ENCODE results near the gene PPP1R9B.
A peak's percentile ranks its signal among the peaks of the same experiment; 100 is the strongest.

PPP1R9B gene

GRCh38 chr17:50155115-50155819 is 4.8 kb upstream of the PPP1R9B start:
- DNase-seq (ENCODE audit: low read depth, low spot score) = no peak

GRCh38 chr17:50154604-50155003 is 4.1 kb upstream of the PPP1R9B start:
- no peak for DNase-seq (ENCODE audit: low read depth, low spot score)

GRCh38 chr17:50153650-50154575 is 3.4 kb upstream of the PPP1R9B start:
- DNase-seq (ENCODE audit: low read depth, low spot score) = peak; percentile 61

- DNase-seq (ENCODE audit: low read depth, low spot score) = no peak
These were observed 2.3 kb upstream of the PPP1R9B start for GRCh38 chr17:50152736-50153135.

DNA sequence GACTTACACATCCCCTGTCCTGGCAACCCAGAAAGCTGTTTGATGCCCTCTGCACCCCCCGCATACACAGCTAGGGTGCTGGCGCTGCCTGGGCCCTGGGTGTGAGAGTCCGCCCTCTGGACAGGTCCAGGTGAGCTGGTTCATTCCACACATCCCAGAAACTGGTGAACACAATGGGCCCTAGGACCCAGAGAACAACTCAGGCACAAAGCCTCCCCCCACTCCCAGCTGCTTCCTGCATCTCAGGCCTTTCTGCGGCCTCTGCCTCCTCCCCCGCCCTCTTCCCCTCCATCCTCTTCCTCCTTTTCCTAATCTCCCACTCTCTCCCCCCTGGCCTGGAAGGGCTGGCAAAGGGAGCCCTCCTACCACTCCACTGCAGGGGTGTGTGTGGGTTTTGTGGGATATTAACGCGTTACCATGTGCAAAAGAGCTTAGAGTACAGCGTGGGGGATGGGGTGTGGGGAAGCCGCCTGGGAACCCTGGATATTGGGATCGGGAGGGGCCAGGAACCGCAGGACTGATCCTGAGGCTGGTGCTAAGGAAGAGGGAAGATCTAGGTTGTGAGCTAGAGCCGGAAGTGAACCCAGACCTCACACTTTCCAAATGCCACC is 1.6 kb upstream of the PPP1R9B start:
- DNase-seq (ENCODE audit: low read depth, low spot score) = peak; percentile 90

GRCh38 chr17:50151041-50151936 is 812 bp upstream of the PPP1R9B start:
- DNase-seq (ENCODE audit: low read depth, low spot score) = peak; percentile 97

DNA sequence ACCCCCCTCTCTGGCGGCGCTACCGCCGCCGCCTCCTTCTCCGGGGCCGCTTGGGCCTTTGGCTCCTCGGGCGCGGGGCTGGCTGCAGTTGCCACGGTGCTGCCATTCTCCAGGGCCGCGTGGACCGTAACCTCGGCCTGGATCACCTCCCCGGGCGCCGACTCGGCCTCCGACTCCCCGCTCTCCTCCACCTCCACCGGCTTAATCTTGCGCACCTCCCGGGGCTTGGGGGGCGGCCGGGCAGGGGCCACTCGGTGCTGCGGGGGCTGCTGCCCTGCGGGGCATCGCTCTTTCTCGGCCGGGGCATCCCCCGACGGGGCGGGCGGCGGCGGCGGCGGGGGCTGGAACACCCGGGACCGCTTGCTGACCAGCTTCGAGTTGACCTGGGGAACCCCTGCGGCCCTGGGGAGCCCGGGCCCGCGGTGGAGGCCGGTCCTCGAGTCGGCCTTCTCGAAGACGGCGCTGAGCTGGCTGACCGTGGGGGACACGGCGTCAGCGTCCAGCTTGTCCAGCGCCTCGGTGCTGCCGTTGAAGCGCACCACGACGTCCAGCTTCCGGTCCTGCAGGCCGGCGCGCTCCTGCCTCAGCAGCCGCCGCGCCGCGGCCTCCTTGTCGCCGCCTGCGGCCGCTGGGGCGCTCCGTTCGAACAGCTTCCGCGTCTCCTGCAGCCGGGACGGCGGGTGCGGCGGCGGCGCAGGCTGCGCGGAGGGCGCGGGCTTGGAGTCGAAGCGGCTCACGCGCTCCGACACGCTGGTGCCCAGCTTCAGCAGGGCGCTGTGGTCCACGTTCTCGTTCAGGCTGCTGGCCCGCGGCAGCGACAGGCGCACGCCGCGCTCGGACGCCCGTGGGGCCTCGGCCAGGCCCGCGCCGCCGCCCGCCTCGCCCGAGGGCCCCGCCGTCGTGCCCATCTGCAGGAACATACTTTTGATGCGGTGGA is 792 bp downstream of the PPP1R9B start:
- DNase-seq (ENCODE audit: low read depth, low spot score) = peak; percentile 80

DNA sequence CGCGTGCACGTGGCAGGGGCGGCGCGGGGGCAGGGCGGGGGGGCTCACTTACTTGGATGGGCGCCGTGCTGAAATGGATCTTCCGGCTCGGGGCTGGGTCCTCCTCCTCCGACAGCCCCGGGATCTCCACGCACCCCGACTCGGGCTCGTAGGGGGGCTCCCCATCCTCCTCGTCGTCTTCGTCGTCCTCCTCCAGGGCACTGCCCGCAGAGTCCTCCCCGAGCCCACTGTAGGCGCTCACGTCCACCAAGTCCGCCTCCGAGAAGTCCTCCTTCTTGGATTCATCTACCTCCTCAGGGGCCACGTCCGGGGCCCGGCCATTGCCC is 1.4 kb downstream of the PPP1R9B start:
- DNase-seq (ENCODE audit: low read depth, low spot score) = no peak

GRCh38 chr17:50148226-50149090 is 2.0 kb downstream of the PPP1R9B start:
- peak; percentile 68 for DNase-seq (ENCODE audit: low read depth, low spot score)

GRCh38 chr17:50147841-50148225 is 2.6 kb downstream of the PPP1R9B start:
- peak; percentile 41 for DNase-seq (ENCODE audit: low read depth, low spot score)

DNA sequence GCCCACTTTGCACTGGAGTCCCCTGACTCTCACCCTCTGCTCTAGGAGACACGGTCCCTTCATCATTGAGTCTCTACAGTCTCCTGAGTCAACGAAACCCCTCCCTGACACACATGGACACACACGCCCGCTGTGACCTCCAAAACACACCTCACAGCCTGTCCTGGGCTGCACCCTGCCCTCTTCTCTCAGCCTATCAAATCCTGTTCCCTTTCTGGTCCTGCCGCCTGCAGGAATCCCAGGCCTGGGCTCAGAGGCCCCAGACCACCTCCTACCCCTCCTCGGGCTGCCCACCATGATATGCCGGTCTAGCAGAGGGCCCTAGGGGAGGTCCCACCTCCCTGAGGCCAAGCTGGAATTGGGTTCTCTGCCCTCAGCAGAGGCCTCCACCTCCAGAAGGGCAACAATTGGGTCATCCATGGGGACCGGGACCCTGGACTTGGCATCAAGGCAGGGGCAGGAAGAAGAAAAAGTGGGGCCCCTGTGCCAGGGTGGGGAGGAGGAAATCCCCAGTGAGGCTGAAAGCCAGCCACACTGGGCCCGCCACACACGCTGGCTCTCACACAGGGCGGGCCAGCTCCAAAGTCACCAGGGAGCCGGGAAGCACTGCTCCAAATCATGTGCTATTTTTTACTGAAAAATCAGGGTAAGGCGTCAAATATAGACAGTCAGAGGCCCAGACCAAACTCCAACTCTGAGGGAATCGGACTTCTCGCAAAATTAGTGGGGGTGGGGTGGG is 3.4 kb downstream of the PPP1R9B start:
- DNase-seq (ENCODE audit: low read depth, low spot score) = no peak

DNA sequence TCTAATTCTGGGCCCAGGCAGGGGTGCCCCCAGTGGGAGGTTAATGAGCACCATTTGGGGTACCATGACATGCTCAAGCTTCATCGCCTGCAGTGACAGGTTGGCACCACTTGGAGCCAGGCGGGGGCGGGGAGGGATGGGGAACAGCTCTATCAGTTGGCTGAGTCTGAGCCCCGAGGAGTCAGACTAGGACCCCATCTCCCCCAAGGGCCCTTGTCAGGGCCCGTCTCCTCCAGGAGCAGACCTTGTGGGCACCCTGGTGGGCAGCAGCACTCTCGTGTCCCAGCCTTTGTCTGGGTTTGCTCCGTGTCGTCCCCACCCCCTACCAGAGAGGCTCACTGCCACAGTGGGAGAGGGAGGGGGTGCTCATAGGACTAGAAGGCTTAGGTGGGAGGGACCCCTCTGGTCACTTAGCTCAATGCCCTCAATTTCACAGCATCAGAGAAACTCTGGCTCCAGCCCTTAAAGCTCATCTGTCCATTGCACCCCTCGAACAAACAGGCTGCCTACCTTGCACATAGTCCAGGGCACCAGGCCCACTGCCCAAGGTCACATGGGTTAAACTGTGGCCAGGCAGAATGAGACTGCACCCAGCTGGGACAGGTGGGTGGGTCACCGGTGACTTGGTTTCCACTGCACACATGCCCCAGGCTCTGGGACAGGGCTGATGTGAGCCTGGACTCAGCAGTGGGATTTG is 4.1 kb downstream of the PPP1R9B start:
- DNase-seq (ENCODE audit: low read depth, low spot score) = no peak

DNA sequence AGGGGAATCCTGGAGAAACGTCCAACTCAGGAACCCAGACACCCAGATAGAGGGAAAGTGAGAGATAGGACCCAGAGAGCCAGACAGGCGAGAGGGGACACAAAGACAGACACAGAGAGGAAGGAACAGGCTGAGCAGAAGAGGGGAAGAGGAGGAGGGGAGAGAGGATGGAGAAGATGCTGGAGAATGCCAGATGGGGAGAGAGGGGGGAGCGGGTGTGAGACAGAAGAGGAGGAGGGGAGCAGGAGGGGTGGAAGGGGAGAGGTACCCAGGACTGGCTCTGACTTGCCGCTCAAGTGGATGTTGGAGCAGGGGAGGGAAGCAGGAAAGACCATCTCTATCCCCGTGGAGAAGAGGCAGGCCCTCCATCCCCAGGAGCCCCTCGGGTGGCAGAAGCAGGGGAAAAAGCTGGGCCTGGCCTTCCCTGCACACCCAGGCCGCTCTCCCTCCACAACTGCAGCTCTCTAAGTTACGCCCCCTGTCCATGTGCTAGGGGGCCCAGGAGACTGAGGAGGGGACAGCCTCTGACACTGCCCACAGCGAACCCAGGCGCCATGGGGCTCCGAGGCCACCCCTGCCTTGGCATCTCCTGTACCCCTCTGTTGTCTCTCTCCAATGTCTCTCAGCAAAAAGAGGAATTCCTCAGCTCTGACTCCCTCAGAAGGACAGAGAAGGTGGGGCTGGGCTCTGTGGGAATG is 4.8 kb downstream of the PPP1R9B start:
- no peak for DNase-seq (ENCODE audit: low read depth, low spot score)

- DNase-seq (ENCODE audit: low read depth, low spot score) = no peak
These were observed 5.5 kb downstream of the PPP1R9B start for GRCh38 chr17:50144845-50145531.

GRCh38 chr17:50144355-50144754 is 6.1 kb downstream of the PPP1R9B start:
- no peak for DNase-seq (ENCODE audit: low read depth, low spot score)

GRCh38 chr17:50143461-50144176 is 6.9 kb downstream of the PPP1R9B start:
- no peak for DNase-seq (ENCODE audit: low read depth, low spot score)
